Measurements from ENCODE around the gene NRXN2.

DNA sequence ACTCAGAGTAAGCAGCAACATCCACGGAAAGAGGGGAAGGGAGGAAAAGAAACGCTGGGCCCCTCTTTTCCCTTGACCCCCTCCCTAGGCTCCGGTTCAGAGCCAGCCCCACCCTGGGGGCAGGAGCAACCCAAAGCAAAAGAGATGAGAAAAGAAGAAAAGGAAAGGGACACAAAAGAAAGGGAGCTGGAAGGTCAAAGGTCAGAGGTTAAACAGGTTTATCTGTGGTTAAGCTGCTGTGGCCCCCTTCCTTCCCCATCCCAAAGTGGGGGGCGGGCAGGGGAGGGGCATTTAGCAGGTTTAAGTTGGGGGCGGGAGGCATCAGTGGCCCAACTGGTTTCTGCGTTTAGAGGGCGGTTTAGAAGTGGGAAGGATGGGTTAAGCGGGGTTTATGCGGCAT is 96.4 kb downstream of the NRXN2 start:
- TF ChIP-seq FOXM1 (IDR thresholded peaks at IDR 0.05; ENCODE audit: low read depth, low read length) (no peak), CEBPB (IDR thresholded peaks at IDR 0.05; ENCODE audit: borderline replicate concordance in 1 of 2, low read depth in 2 of 2, low read length in 2 of 2) (no peak), HDAC2 (IDR thresholded peaks at IDR 0.05) (no peak), MXI1 (IDR thresholded peaks at IDR 0.05; ENCODE audit: low read depth, low read length) (no peak), ZNF274 (IDR thresholded peaks at IDR 0.05; ENCODE audit: insufficient read depth, insufficient read length) (no peak), CREB1 (IDR thresholded peaks at IDR 0.05; ENCODE audit: low read depth) (no peak), POLR2A (IDR thresholded peaks at IDR 0.05; ENCODE audit: low read depth, low read length) (no peak), POLR2AphosphoS5 (IDR thresholded peaks at IDR 0.05; ENCODE audit: low read length) (no peak)
- TF ChIP-seq, protein P1, sequence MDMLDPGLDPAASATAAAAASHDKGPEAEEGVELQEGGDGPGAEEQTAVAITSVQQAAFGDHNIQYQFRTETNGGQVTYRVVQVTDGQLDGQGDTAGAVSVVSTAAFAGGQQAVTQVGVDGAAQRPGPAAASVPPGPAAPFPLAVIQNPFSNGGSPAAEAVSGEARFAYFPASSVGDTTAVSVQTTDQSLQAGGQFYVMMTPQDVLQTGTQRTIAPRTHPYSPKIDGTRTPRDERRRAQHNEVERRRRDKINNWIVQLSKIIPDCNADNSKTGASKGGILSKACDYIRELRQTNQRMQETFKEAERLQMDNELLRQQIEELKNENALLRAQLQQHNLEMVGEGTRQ (IDR thresholded peaks at IDR 0.05; ENCODE audit: borderline replicate concordance, low read depth, low read length) = no peak
- TF ChIP-seq, protein P2, sequence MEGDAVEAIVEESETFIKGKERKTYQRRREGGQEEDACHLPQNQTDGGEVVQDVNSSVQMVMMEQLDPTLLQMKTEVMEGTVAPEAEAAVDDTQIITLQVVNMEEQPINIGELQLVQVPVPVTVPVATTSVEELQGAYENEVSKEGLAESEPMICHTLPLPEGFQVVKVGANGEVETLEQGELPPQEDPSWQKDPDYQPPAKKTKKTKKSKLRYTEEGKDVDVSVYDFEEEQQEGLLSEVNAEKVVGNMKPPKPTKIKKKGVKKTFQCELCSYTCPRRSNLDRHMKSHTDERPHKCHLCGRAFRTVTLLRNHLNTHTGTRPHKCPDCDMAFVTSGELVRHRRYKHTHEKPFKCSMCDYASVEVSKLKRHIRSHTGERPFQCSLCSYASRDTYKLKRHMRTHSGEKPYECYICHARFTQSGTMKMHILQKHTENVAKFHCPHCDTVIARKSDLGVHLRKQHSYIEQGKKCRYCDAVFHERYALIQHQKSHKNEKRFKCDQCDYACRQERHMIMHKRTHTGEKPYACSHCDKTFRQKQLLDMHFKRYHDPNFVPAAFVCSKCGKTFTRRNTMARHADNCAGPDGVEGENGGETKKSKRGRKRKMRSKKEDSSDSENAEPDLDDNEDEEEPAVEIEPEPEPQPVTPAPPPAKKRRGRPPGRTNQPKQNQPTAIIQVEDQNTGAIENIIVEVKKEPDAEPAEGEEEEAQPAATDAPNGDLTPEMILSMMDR (IDR thresholded peaks at IDR 0.05 in 2 of 3, conservative IDR thresholded peaks at IDR 0.05 in 1 of 3; ENCODE audit: control insufficient read depth in 2 of 3, extremely low read depth in 1 of 3, insufficient read depth in 1 of 3, low read depth in 3 of 3, low read length in 3 of 3) = no peak
- TF ChIP-seq, protein P3, sequence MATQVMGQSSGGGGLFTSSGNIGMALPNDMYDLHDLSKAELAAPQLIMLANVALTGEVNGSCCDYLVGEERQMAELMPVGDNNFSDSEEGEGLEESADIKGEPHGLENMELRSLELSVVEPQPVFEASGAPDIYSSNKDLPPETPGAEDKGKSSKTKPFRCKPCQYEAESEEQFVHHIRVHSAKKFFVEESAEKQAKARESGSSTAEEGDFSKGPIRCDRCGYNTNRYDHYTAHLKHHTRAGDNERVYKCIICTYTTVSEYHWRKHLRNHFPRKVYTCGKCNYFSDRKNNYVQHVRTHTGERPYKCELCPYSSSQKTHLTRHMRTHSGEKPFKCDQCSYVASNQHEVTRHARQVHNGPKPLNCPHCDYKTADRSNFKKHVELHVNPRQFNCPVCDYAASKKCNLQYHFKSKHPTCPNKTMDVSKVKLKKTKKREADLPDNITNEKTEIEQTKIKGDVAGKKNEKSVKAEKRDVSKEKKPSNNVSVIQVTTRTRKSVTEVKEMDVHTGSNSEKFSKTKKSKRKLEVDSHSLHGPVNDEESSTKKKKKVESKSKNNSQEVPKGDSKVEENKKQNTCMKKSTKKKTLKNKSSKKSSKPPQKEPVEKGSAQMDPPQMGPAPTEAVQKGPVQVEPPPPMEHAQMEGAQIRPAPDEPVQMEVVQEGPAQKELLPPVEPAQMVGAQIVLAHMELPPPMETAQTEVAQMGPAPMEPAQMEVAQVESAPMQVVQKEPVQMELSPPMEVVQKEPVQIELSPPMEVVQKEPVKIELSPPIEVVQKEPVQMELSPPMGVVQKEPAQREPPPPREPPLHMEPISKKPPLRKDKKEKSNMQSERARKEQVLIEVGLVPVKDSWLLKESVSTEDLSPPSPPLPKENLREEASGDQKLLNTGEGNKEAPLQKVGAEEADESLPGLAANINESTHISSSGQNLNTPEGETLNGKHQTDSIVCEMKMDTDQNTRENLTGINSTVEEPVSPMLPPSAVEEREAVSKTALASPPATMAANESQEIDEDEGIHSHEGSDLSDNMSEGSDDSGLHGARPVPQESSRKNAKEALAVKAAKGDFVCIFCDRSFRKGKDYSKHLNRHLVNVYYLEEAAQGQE (IDR thresholded peaks at IDR 0.05; ENCODE audit: low read depth, low read length) = no peak
